T-helper 1 cell (primary cell): ENCODE data around the gene LONRF3.

Experiments used
- DNase-seq, 5 donors: peaks; one replicate each; pipeline ENCODE4 v3.0.0-alpha.2; 2012 to 2020
- total RNA-seq, 4 donors: gene quantifications; one replicate each; lab custom pipeline; 2026; lab: John Stamatoyannopoulos, UW

LONRF3 gene
- total RNA-seq: 16.1 to 33.2 (median 19.1) reads per million in 4 donors

- DNase-seq: peak in 4 of 5 donors; percentile 32 to 63 (median 58)
Observed at GRCh38 chrX:118974088-118974907, at the start of gene LONRF3. TSS of gene LONRF3 (plus strand) at chrX:118974618. CDS start at chrX:118974781, 163 bp downstream.

- DNase-seq: no peak
Observed at GRCh38 chrX:118928151-118928550, 46.3 kb upstream of the LONRF3 start.

DNA sequence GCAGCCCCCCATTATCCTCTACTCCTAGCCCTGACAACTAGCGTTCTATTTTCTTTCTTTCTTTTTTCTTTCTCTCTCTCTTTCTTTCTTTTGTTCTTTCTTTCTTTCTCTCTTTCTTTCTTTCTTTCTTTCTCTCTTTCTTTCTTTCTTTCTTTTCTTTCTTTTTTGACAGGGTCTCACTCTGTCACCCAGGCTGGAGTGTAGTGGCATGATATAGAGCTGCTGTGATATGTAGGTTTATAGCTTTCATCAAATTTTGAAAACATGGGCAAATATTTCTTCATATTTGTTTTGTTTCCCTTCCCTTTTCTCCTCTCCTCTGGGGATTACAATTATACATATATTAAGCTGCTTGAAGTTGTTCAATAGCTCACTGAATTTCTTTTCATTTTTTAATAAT is 39.1 kb upstream of the LONRF3 start:
- DNase-seq: no peak

DNA sequence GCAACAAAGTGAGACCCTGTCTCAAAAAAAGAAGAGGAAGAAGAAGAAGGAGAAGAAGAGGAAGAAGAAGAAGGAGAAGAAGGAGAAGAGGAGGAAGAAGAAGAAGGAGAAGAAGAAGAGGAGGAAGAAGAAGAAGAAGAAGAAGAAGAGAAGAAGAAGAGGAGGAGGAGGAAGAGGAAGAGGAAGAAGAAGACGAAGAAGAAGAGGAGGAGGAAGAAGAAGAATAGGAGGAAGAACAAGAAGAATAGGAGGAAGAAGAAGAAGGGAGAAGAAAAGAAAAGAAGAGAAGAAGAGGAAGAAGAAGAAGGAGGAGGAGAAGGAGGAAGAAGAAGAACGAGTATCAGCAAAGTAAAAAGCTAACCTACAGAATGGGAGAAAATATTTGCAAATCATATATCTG is 33.3 kb upstream of the LONRF3 start:
- DNase-seq: no peak

DNA sequence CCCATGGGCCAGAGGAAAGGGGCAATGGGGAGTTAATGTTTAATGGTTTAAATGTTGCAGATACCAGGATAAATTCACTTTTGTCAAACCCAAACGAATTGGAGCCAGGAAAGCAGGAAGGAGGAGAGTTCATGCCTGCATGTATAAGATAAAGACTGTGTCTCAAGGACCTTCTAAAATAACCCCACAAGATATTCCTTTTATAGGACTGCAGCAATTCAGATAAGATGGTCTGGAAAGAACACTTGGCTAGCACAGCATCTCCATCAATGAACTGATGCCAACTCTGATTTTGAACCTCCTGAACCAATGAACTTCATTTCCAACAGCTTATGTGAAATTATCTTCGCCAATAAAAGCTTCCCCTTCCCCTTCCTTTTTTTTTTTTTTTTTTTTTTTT is 31.3 kb upstream of the LONRF3 start:
- no peak for DNase-seq

DNA sequence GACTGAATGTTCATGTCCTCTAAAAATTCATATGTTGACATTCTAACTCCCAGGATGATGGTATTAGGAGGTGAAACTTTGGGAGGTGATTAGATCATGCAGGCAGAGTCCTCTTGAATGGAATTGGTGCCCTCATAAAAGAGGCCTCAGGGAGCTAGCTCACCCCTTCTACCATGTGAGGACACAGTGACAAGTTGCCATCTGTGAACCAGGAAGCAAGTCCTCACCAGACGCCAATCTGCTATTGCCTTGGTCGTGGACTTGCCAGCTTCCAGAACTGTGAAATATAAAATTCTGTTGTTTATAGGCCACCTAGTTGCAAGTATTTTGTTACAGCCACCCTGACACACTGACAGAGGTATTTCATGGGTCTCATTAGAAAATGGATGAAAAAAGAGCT is 28.5 kb upstream of the LONRF3 start:
- no peak for DNase-seq

DNA sequence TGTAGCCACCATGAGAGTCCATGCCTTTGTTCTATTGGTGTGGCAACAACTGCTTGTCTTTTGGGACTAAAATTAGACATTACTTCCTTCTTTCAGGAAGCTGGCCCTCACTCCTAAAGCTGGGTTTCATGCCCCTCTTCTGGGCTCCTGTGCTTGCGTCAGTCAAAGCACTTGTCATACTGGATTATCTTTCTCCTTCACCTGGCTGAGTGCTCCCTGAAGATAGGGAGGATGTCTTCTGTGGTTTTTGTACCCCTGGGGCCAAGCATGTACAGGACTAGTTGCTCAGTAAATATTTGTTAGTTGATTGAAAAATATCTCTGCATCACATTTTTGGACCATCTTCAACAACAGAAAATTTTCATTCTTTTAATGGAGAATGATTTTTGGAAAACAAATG is 26.1 kb upstream of the LONRF3 start:
- no peak for DNase-seq

DNA sequence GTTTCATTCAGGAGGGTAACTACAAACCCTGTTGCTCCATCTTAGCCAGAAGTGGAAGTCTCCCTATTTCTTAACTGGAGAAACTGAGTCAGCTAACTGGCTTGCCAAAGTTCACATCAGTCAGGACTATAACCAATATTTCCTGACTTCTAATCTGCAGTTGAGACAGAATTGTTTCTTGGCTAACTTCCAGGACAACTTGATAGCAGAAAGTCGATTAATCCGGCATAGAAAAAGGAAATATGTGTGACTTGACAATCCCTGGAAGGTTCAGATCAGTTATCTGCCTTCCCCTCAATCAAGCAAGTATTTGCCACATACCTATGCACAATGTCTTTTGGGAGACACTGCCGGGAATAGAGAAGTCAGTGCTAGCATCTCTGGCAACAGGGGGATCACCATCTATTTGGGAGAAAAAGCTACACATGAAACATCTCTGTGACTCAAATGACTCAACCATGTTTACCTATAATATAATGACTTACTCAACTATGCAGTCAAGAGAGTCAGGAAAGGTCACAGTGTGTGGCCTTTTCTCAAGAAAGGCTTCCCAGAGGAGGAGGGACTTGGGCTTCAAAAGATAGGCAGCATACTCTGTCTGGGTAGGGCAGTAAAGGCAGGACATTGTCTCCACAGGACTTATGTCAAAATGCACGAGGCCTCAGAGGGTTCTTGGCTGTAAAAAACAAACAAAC is 12.4 kb upstream of the LONRF3 start:
- DNase-seq: no peak

- DNase-seq: no peak
Observed at GRCh38 chrX:118963159-118963558, 11.3 kb upstream of the LONRF3 start.

DNA sequence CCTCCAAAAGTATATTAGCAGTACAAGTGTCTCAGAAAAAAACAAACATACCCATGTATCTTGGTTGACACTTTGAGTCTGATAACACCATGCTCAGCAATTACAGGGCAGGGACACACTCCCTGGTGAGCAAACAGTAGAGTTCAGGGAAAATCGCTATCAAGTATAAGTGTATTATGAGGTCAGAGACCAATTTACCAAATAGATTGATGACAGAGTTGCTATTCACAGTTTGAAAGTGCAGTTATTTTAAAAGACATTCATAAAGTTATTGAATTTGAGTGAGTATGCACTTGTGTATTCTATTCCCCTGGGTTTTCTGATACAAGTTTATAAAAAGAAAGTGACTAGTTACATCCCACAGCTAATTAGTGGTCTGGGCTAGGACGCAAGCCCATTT is 10.2 kb upstream of the LONRF3 start:
- DNase-seq: no peak

GRCh38 chrX:118965395-118965794 is 9.0 kb upstream of the LONRF3 start:
- no peak for DNase-seq

GRCh38 chrX:118968031-118968430 is 6.4 kb upstream of the LONRF3 start:
- DNase-seq: no peak

DNA sequence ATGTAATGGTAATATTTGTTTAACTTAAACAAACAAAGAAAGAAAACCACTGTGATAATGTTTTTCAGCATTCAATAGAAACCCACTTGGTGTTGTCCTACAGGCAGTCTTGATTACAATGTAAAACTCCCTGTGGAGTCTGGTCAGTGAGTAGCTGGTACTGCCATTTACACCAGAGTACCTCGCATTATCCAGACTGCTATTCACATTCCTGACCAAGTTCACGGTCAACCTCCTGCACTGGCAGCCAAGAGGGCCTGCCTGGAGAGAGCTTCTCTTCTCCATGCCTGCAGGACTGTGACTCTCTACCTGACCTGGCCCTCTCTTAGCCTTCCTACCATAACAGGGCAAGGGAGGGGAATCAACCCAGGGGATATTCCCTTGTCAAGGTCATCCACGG is 2.9 kb upstream of the LONRF3 start:
- no peak for DNase-seq

- no peak for DNase-seq
Observed at GRCh38 chrX:118973389-118974087, 880 bp upstream of the LONRF3 start.

GRCh38 chrX:118974908-118975671 is 672 bp downstream of the LONRF3 start:
- DNase-seq: peak in 4 of 5 donors; percentile 33 to 48 (median 40)

DNA sequence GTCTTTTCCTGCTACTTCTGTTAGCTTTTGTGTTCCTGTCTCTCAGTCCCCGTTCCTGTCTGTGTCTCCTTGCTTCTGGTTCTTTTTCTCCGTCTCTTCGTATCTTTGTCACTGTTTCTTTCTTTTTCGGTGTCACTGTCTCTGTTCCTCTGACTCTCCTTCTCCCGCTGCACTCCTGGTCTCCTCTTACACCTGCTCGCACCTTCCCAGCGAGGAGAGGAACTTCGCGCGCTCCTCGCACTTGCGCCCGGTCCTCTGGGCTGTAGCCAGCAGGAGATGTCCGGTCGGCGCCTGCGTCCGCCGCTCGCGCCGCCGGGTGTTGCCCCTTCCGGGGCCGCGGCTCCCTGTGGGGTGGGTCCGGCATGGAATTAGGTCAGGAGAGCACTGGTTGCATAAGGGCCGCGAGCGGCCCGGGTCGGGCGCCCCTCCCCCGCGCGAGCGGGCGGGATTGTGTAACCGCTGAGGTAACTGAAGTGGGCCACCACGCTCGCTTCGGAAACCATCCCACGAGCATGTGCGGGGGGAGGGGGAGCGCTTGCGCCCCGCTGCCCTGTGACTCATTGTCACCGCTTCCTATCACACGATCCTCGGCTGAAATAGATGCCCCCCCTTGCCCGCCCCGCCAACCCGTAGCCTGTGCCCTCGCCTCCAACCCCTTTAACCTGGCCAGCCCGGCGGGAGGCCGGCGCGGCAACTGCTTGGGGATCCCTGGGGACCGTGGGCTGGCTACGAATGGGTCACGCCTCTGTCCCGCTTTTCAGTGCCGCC is 1.6 kb downstream of the LONRF3 start:
- DNase-seq: peak; percentile 18 to 53 (median 41)

DNA sequence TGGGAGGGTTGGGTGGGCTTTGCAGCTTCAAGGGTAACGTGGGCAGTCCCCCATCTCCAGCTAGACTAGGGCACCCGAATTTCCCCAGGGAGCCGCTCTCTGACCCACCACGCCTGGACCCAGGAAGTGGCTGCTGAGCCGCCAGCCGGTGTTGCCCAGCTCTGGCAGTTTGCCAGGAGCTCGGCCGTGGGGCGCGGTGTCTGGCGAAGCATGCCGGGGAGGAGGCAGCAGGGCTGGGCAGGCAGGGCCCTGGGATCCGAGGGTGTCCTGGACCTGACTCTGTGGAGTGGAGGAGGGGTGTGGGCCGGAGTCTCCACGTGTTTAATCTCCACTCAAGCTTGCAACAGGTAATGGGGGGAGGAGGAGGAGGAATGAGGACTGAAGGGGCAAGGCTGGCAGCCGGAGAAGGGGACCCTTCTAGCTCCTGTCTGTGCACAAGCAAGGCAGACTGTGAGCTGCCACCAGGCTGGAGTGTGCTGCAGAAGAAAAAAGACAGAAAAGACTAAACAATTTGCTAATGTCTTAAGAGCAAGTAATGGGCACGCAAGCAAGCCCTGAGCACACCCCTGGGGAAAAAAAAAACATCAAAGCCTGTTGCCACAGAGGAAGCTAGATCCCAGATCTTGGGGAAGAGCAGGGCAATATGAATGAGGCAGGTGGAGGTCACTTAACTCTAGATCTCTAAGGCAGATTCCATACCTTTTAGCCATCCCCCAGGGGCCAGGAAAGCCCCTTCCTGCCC is 2.4 kb downstream of the LONRF3 start:
- peak in 3 of 5 donors; percentile 4 to 11 (median 6) for DNase-seq

DNA sequence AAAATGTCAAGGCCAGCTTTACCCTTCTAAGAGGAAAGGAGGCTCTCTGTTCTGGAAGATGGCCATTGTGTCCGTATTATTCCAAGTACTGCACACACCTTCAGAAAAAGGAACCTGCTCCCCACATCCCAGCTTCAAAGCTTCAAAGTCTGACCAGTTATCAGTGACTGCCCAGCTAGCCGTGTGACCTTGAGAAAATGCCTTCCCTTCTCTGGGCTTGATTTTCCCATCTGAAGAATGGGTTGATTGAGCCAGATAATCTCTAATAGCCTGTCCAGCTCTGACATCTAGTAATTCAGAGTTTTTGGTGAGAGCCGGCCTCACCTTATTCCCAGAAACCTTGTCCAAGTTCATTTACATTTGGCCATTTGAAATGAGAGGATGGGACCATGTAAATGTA is 3.0 kb downstream of the LONRF3 start:
- DNase-seq: no peak

DNA sequence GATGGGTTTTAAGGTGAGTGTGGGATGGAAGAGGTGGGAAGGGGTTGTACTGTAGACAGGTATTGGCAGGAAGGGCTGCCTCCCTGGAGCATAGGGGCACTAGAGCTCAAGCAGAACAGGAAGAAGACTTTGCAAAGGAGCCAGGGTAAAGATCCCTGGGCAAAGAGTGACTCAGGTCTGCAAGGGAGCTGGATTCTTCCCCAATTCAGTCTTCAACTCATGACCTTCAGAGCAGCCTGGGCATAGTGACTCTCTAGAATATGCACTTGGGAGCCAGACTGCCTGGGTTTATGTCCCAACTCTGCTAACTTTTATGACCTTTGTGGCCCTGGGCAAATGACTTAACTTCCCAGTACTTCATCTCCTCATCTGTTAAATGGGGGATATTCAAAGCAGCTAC is 4.0 kb downstream of the LONRF3 start:
- DNase-seq: no peak

GRCh38 chrX:118980761-118981160 is 6.3 kb downstream of the LONRF3 start:
- DNase-seq: no peak

GRCh38 chrX:118983513-118983912 is 9.1 kb downstream of the LONRF3 start:
- no peak for DNase-seq
